ENCODE results near the gene SMIM27.

- TF ChIP-seq CTCF (IDR thresholded peaks at IDR 0.05; ENCODE audit: insufficient read depth, low read length, poor library complexity, severe bottlenecking) (no peak), EZH2phosphoT487 (conservative IDR thresholded peaks at IDR 0.05; ENCODE audit: low read length) (no peak)
Observed at GRCh38 chr9:32533816-32534215, 18.3 kb upstream of the SMIM27 start.
